ENCODE results near the gene SLC25A12.

SLC25A12 gene

DNA sequence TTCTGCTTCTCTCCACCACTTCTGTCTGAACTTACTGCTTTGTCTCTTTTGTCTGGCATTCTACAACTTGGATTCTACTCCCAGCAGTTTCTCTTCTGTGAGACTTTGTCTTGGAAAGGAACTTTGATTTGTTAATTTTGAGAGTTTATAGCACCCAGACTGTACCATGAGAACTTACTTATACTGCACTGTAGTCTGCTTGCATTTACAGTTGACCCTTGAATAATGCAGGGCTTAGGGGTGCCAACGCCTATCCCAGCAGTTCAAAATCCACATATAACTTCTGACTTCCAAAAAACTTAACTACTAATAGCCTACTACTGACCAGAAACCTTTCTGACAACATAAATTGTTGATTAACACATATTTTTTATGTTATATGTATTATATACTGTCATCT, 151.3 kb downstream of the SLC25A12 start:
- no peak for ATAC-seq
- TF ChIP-seq TCF4 (CRISPR knock-in tag; IDR thresholded peaks at IDR 0.05; ENCODE audit: borderline replicate concordance) (no peak), ZNF565 (CRISPR knock-in tag; conservative IDR thresholded peaks at IDR 0.05; ENCODE audit: low read depth) (no peak), ESRRG (CRISPR knock-in tag; IDR thresholded peaks at IDR 0.05) (no peak), ZFP30 (CRISPR knock-in tag; IDR thresholded peaks at IDR 0.05) (no peak), CSDC2 (CRISPR knock-in tag; IDR thresholded peaks at IDR 0.05) (no peak), ISL1 (CRISPR knock-in tag; IDR thresholded peaks at IDR 0.05) (no peak), OSR1 (CRISPR knock-in tag; IDR thresholded peaks at IDR 0.05) (no peak), ZNF8 (CRISPR knock-in tag; IDR thresholded peaks at IDR 0.05) (no peak), CREB5 (CRISPR knock-in tag; IDR thresholded peaks at IDR 0.05; ENCODE audit: low read depth) (no peak), PATZ1 (CRISPR knock-in tag; IDR thresholded peaks at IDR 0.05; ENCODE audit: borderline replicate concordance) (no peak)

GRCh38 chr2:171741189-171741588, 152.9 kb downstream of the SLC25A12 start:
- ATAC-seq: peak; percentile 54; the same call in 2 of the 3 replicates

More at GRCh38 chr2:171741189-171741588, 152.9 kb downstream of the SLC25A12 start:
- no peak for TF ChIP-seq ESRRG (CRISPR knock-in tag; IDR thresholded peaks at IDR 0.05)
- no peak for TF ChIP-seq ZNF8 (CRISPR knock-in tag; IDR thresholded peaks at IDR 0.05)
- TF ChIP-seq ZFP3 (CRISPR knock-in tag; IDR thresholded peaks at IDR 0.05): no peak
- no peak for TF ChIP-seq ZNF565 (CRISPR knock-in tag; conservative IDR thresholded peaks at IDR 0.05; ENCODE audit: low read depth)
- TF ChIP-seq CSDC2 (CRISPR knock-in tag; IDR thresholded peaks at IDR 0.05): no peak
- TF ChIP-seq, protein P1, sequence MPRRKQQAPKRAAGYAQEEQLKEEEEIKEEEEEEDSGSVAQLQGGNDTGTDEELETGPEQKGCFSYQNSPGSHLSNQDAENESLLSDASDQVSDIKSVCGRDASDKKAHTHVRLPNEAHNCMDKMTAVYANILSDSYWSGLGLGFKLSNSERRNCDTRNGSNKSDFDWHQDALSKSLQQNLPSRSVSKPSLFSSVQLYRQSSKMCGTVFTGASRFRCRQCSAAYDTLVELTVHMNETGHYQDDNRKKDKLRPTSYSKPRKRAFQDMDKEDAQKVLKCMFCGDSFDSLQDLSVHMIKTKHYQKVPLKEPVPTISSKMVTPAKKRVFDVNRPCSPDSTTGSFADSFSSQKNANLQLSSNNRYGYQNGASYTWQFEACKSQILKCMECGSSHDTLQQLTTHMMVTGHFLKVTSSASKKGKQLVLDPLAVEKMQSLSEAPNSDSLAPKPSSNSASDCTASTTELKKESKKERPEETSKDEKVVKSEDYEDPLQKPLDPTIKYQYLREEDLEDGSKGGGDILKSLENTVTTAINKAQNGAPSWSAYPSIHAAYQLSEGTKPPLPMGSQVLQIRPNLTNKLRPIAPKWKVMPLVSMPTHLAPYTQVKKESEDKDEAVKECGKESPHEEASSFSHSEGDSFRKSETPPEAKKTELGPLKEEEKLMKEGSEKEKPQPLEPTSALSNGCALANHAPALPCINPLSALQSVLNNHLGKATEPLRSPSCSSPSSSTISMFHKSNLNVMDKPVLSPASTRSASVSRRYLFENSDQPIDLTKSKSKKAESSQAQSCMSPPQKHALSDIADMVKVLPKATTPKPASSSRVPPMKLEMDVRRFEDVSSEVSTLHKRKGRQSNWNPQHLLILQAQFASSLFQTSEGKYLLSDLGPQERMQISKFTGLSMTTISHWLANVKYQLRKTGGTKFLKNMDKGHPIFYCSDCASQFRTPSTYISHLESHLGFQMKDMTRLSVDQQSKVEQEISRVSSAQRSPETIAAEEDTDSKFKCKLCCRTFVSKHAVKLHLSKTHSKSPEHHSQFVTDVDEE (CRISPR knock-in tag; IDR thresholded peaks at IDR 0.05): no peak
- no peak for TF ChIP-seq CREB5 (CRISPR knock-in tag; IDR thresholded peaks at IDR 0.05; ENCODE audit: low read depth)
- no peak for TF ChIP-seq CSRNP3 (CRISPR knock-in tag; IDR thresholded peaks at IDR 0.05)
- TF ChIP-seq ZFP30 (CRISPR knock-in tag; IDR thresholded peaks at IDR 0.05): no peak
- no peak for TF ChIP-seq ISL1 (CRISPR knock-in tag; IDR thresholded peaks at IDR 0.05)
- no peak for TF ChIP-seq TCF4 (CRISPR knock-in tag; IDR thresholded peaks at IDR 0.05; ENCODE audit: borderline replicate concordance)
- TF ChIP-seq SNAI2 (CRISPR knock-in tag; IDR thresholded peaks at IDR 0.05): no peak
- no peak for TF ChIP-seq ZNF70 (CRISPR knock-in tag; IDR thresholded peaks at IDR 0.05)
- TF ChIP-seq POU6F1 (CRISPR knock-in tag; IDR thresholded peaks at IDR 0.05; ENCODE audit: borderline replicate concordance, low read depth): no peak
- no peak for TF ChIP-seq PPARA (CRISPR knock-in tag; IDR thresholded peaks at IDR 0.05; ENCODE audit: borderline replicate concordance)
- TF ChIP-seq GLIS3 (CRISPR knock-in tag; IDR thresholded peaks at IDR 0.05): no peak
- TF ChIP-seq RARB (CRISPR knock-in tag; IDR thresholded peaks at IDR 0.05): no peak
- TF ChIP-seq PATZ1 (CRISPR knock-in tag; IDR thresholded peaks at IDR 0.05; ENCODE audit: borderline replicate concordance): no peak
- TF ChIP-seq ARNTL (CRISPR knock-in tag; IDR thresholded peaks at IDR 0.05; ENCODE audit: borderline replicate concordance, low read depth): no peak
- no peak for TF ChIP-seq BACH2 (CRISPR knock-in tag; IDR thresholded peaks at IDR 0.05; ENCODE audit: borderline replicate concordance)

Data from SK-N-SH treated with all-trans-retinoic acid at 6 μM for 48 hours (cell line).